CD4-positive, alpha-beta T cell treated with Interferon gamma for 1 hour (primary cell): Measurements from ENCODE around the gene PXT1.

Experiments used
- DNase-seq: peaks from one replicate; pipeline ENCODE4 v3.0.0-alpha.2; 2020

PXT1 gene

GRCh38 chr6:36387440-36388303, 55.0 kb downstream of the PXT1 start, which contains the start of gene ETV7:
ETV7 (minus strand) TSS chr6:36387669; CDS start chr6:36387541, 128 bp downstream.
- DNase-seq = peak; percentile 69

DNA sequence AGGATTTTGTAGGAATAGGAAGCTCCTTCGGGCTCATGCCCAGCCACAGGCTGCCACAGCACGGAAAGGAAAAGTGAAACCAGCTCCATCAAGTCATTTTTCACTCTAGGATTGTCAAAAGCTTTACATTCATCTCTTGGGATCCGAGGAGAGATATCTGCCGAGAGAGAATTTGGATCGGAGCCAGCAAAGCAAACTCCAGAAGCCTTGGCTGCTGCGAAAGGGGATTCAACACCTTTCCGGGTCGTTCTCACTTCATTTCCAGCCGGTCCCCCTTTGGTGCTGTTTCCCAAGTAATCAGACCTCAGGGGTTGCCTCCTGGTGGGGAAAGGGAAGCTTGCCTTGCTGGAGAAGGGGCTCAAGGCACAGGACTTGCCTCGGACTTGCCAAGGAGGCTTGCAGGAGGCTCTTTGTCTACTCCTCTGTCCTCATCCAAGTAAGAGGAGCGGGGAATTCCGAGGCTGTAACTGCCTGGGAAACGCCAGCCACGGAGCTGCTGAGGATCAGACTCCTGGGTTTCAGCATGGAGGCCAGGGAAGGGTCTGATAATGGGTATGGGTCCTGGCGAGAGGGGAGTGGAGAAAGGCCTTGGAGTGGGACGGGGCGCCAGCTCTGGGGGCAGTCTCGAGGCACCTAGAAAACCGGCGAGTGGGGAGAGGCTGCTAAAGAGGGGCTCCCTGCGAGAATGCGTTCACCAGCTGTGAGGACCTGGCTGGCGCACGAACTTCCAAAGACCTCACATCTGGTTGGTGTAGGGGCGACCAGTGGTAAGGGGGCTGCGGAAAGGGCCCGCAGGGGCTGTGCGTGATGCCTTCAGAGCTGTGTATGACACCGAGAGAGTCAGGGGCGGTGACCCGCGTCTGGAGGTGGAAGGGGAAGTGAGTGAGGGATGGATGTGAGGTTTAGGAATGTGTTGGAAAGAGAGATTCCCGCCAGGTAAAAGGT, 55.9 kb downstream of the PXT1 start:
- peak; percentile 24 for DNase-seq

GRCh38 chr6:36384095-36384494, 58.6 kb downstream of the PXT1 start:
- DNase-seq = no peak

GRCh38 chr6:36383606-36384005, 59.0 kb downstream of the PXT1 start:
- no peak for DNase-seq

DNA sequence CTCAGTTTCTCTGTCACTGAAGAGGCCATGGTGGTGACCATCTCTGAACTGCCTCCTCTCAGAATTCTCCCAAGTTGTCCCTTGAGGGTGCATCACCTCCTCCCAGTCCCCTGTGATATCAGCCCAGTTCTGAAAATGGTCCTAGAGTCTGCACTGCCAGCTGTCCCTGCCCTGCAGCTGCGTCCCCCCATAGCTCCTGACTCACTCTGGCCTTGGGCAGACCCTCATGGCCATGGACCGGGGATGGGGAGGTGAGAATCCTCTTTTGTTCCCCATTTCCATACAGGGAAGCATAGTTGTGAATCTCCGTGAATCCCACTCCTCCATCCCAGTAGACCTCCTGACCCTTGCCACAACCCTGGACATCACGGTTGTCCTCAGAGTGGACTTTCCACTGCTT, 59.7 kb downstream of the PXT1 start:
- DNase-seq = no peak

DNA sequence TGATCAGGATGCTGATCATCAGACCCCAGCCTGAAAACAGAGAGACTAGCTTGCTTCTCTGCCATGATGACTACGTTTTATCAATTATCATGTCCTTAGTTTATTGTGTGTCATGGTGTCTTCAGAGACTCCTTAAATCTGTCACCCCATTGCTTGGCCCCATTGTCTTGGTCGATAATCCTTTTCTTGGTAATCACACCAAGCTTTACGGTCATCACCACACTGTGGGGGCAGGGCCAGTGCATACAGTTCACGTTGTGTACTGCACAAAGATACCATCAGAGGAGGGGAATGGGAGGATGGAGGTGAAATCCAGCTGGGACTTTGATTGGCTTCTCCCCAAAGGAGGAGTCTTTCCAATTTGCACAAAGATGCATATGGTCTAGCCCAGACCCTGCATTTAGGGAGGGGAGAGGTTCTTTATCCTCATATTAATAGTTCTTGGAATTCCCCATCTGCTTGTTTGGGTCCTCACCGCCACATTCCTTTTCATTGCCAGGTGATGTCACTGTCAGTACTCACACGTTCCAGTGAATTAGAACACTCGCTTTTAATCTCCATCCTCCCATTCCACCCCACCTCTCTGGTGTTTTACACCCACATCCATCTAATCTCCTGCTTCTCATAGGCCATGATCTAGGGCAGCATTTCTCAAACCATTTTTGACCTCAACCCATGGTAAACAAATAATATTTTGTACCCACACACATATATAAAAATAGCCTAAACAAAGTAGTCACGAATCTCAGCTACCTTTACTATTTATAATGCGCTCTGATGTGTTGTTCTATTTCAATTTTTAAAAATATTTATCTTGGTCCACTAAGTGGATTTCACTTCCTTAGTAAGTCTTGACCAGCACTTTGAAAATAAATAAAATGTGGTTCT, 60.9 kb downstream of the PXT1 start:
- DNase-seq = no peak

GRCh38 chr6:36380166-36380565, 62.5 kb downstream of the PXT1 start:
- no peak for DNase-seq

DNA sequence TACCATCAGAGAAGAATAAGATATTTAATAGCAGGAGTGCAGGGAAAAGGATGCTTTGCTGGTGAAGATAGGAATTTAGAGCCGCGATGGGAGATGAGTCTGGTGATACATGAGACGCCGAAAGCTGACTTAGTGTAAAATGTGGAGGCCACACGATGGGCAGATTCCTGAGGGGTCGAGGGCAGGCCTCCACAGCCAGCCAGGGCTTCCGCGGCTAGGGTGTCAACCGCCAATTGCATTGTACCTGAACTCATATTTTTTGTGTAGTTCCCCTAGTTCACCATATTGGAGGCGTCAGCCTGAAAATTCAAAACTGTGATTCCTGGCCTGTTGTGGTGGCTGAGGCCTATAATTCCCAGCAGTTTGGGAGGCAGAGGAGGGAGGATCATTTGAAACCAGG, 63.7 kb downstream of the PXT1 start:
- no peak for DNase-seq

- DNase-seq = no peak
Observed at GRCh38 chr6:36378243-36378920, 64.3 kb downstream of the PXT1 start.

- no peak for DNase-seq
Observed at GRCh38 chr6:36377594-36377993, 65.1 kb downstream of the PXT1 start.

- no peak for DNase-seq
Observed at GRCh38 chr6:36376742-36377141, 65.9 kb downstream of the PXT1 start.

DNA sequence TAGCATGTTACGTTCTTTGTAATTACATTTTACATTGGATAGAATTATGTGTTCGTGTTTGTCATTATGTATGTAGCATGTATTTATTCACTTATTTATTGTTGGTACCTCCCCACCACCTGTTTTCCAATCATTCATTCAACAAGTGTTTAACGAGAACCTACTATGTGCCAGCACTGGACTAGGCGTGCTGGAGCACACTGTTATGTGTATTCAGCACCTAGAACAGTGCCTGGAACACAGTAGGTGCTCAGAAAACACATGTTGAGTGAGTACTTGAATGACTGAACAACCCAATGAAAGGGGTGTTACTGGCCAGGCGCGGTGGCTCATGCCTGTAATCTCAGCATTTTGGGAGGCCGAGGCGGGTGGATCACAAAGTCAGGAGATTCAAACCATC, 66.5 kb downstream of the PXT1 start:
- DNase-seq = no peak

DNA sequence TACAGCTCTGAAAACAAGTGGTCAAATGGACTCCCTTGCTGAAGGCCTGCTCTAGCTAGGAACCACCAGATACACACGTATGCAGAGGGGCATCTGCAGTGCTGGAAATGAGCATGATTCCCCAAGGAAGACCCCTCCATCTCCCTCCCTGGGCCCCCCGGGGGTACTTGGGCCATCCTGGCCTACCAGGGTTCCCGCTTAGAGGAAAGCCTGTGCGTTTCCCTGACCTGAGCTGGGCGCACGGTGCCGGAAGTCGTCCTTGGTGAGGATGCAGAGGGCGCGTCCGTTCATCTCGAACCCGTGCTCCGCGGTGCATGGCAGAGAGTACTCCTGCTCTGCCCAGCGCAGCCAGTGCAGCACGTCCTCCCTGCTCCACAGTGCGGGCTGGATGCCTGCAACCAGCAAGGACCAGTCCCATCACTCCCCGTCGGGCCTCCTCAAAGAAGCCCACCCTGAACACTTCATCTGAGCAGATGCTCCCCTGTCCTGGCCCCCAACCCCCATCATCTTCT, 67.0 kb downstream of the PXT1 start:
- DNase-seq = no peak

- no peak for DNase-seq
Observed at GRCh38 chr6:36374972-36375371, 67.7 kb downstream of the PXT1 start.

DNA sequence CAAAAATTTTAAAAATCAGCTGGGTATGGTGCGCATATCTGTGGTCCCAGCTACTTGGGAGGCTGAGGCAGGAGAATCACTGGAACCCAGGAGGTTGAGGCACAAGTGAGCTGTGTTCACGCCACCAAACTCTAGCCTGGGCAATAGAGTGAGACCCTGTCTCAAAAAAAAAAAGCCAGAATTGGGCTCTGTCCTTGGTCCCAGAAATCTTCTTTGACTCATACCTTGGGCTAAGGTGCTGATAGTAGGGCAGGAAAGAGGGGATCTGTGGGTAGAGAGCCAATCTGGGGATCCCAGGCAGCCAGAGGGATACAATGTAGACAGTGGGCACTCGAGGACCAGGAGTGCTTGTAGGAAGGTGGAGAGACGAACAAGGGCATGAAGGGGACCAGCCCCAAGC, 68.5 kb downstream of the PXT1 start:
- DNase-seq = no peak

- DNase-seq = no peak
Observed at GRCh38 chr6:36373368-36374019, 69.2 kb downstream of the PXT1 start.

- no peak for DNase-seq
Observed at GRCh38 chr6:36372088-36372487, 70.6 kb downstream of the PXT1 start.

- no peak for DNase-seq
Observed at GRCh38 chr6:36371211-36371610, 71.4 kb downstream of the PXT1 start.

DNA sequence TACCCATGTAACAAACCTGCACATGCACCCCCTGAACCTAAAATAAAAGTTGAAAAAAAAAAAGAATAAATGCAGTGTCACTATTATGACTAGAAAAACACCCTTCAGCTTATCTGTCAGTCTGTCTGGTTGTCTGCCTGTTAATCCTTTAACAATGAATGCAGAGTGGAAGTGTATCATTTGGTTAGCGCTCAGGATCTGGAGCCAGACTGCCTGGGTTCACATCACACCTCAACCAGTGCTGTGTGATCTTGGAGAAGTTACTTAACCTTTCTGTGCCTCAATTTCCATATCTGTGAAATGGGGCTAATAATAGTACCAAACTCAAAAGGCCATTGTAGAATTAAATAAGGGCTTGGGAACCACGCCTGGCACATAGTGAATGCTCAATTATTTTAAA, 72.0 kb downstream of the PXT1 start:
- DNase-seq = no peak

- DNase-seq = peak; percentile 16
Observed at GRCh38 chr6:36368921-36369865, 73.5 kb downstream of the PXT1 start.
